HL-60 (cell line): Measurements from ENCODE around the gene GMDS.

Experiments used
- POLR2AphosphoS5 ChIP-seq: IDR thresholded peaks from 2 replicates; pipeline ENCODE4 v1.6.1; 2012; ENCODE audit warnings: low read depth
- TF ChIP-seq, protein P1 (sequence below): IDR thresholded peaks from one replicate; pipeline ENCODE4 v1.5.1; 2011; ENCODE audit warnings: low read length, control low read depth, inconsistent platforms; ENCODE audit not compliant: insufficient read depth

DNA sequence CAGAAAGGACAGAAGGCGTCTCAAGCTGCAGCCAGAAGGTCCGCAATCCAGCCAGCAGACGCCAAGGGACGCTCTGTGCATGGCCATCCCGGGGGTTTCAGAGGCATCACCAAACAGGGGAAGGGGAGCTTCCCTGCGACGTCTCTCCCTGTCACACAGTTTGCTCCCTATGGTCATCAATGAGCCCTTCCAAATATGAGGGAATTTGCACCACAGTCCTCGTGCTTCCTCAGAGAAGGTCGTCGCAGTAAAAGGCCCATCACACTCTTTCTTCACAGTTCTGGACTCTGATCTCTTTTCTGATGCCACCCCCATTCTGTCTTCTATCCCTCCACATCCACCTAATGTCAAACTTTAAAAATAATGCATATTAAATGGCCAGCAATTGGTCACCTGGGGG, 645.9 kb downstream of the GMDS start:
- TF ChIP-seq, protein P1, sequence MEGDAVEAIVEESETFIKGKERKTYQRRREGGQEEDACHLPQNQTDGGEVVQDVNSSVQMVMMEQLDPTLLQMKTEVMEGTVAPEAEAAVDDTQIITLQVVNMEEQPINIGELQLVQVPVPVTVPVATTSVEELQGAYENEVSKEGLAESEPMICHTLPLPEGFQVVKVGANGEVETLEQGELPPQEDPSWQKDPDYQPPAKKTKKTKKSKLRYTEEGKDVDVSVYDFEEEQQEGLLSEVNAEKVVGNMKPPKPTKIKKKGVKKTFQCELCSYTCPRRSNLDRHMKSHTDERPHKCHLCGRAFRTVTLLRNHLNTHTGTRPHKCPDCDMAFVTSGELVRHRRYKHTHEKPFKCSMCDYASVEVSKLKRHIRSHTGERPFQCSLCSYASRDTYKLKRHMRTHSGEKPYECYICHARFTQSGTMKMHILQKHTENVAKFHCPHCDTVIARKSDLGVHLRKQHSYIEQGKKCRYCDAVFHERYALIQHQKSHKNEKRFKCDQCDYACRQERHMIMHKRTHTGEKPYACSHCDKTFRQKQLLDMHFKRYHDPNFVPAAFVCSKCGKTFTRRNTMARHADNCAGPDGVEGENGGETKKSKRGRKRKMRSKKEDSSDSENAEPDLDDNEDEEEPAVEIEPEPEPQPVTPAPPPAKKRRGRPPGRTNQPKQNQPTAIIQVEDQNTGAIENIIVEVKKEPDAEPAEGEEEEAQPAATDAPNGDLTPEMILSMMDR, result no peak
- no peak for TF ChIP-seq POLR2AphosphoS5
